Measurements from ENCODE around the gene ZDHHC14.
A peak's percentile ranks its signal among the peaks of the same experiment; 100 is the strongest.
"Not testable (repeated sequence)": the region's sequence is repeated elsewhere in the genome, so short reads cannot be mapped to it uniquely, and the experiment has no call there.

ZDHHC14 gene

DNA sequence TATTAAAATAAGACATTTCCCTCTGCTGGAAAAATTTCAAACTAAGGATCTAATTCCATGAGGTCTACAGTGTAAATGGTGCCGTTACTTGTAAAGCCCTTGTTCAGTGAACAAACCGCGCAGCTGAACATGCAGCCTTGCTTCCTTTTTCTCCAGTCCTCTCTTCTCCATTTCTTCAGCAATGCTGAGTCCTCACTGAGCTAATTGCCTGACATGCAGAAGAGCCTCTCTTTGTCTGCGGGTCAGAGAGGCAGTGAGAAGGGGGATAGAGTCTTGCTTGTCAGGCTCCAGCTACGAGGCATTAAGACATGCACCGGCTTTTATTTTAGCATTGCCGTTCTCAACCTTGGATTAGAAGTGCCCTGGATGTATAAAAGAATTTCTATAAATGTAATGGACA, 25.7 kb downstream of the ZDHHC14 start:
- no peak for DNase-seq (ENCODE audit: low read depth)

DNA sequence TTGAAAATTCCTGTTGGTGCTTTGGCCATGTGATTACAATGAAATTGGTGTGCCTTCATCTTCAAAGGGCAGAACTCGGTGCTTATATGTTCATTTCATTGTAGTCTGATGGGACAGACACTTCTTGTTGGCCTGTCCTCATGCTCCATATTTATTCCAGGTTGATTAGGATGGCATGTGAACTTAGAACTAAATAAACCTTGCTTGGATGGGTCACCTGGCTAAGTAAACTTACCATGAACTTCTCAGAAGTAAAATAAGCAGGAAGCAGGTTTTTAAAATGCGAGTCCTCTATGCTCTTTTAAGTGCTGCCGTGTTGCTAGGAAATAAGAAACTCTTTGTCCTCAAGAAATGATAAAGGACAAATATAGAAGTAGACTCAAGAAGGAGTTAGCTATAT, 26.7 kb downstream of the ZDHHC14 start:
- no peak for DNase-seq (ENCODE audit: low read depth)

DNA sequence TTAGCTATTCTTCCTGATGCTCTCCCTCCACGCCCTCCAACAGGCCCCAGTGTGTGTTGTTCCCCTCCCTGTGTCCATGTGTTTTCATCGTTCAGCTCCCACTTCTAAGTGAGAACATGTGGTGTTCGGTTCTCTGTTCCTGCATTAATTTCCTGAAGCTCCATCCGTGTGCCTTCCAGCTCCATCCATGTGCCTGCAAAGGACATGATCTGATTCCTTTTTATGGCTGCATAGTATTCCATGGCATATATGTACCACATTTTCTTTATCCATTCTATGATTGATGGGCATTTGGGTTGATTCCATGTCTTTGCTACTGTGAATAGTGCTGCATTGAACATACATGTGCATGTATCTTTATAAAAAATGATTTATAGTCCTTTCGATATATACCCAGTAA, 27.4 kb downstream of the ZDHHC14 start:
- DNase-seq (ENCODE audit: low read depth) = not testable (repeated sequence)

DNA sequence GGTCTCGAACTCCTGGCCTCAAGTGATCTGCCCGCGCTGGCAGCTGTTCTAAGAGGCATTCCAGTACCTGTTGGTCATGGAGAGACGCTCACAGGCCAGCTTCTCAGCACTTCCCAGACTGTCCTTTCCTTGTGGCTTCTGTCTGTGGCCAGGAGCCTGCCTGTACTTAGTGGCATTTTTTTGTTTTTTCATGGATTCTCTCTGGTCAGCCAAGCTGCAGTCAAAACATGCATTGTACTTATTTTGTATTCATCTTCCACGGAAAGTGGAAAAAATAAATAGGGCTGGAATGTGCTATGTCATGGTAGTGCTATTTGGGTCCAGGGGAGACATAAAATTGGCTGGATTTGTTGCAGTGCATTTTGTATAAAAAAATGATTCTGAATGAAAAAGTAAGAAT, 29.1 kb downstream of the ZDHHC14 start:
- no peak for DNase-seq (ENCODE audit: low read depth)

DNA sequence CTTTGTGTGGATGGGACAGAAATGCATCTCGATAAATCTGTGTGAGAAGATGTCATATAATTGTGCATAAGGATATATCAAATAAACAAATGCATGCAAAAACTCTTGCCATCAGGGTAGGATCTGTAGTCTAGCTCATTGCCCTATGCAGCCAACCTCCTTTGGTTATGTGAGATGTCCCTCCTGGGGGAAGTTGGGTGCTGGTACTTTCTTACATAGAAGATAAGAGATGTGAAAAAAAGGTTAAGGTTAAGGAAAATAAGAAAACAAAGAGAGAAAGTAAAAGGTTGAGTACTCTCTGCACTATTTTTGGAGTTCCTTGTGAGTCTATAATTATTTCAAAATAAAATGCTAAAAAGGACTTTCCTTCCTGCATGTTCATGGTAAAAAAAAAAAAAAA, 30.4 kb downstream of the ZDHHC14 start:
- DNase-seq (ENCODE audit: low read depth) = no peak

DNA sequence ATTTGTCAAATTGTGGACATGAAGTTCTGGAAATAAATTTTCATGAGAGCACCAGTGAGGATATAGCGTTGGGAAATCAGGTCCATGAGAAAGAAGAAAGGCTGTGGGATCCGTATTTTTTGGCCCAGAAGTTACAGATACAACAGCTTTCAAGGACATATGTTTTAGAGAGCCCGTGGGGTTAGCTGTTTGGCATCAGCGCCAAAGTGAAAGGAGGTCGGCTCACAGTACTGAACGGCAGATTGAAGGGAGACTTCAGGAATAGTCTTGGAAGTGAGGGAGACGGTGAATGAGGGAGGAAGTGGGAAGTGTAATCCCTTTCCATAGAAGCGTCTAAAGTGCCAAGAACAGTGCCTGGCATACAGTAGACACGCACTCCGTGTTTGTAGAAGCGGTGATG, 31.8 kb downstream of the ZDHHC14 start:
- no peak for DNase-seq (ENCODE audit: low read depth)

DNA sequence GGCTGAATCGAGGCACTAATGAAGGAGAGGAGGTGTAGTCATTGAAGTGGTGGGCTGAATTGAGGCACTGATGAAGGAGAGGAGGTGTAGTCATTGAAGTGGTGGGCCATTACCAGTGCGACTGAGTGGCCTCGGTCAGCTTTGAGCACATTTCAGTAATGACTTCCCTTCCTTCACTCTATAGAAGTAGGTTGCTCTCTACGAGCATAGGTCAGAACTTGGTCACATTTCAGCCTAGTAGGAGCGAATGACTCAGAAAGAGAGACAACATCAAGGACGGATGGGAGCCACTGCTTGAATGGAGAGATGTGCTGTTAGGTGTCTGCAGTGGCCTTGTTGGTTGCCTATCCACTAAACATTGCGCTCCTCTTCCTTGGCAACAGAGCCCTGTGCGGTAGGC, 39.5 kb downstream of the ZDHHC14 start:
- no peak for DNase-seq (ENCODE audit: low read depth)

DNA sequence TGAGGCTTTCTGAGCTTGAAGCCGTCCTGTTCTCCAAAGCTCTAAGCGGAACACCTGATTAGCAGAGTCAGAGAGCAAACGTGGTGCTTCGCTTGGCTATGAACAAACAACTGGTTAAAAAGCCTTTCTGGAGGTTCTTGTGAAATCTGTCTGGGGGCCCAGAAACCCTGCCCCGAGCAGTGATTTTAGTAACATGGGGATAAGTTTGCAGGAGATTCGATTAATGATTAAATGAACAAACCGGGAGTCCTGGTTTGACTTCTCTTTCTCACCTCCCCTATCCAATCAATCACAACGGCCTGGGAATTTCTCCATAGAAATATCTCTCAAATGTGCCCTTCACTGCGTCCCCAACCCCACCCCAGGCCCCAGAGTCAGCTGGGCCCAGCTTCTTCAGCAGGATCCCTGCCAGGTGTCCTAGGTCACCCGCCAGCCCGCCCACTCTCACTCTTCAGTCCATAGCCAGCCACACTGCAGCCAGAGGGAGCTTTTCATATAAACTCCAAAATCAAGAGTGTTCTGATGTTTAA, 43.6 kb downstream of the ZDHHC14 start:
- no peak for DNase-seq (ENCODE audit: low read depth)

DNA sequence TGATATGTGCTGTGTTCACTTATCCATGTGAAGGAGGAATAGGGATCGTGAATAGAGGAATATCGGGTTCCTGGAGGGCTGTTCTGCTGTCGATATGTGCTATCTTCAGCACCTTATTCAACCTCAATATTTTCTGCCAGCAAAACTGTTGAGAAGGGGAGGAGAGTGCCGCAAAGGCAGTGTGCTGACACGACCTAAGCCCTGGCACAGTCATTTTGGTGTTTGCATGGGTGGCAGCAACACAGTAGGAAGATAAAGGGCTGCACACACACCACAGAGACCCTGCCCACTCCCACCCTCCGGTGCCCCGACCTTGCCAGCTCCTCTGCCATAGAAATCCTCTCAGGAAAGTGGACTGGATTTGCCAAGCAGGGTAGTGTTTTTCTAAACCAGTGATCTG, 47.0 kb downstream of the ZDHHC14 start:
- DNase-seq (ENCODE audit: low read depth) = no peak

DNA sequence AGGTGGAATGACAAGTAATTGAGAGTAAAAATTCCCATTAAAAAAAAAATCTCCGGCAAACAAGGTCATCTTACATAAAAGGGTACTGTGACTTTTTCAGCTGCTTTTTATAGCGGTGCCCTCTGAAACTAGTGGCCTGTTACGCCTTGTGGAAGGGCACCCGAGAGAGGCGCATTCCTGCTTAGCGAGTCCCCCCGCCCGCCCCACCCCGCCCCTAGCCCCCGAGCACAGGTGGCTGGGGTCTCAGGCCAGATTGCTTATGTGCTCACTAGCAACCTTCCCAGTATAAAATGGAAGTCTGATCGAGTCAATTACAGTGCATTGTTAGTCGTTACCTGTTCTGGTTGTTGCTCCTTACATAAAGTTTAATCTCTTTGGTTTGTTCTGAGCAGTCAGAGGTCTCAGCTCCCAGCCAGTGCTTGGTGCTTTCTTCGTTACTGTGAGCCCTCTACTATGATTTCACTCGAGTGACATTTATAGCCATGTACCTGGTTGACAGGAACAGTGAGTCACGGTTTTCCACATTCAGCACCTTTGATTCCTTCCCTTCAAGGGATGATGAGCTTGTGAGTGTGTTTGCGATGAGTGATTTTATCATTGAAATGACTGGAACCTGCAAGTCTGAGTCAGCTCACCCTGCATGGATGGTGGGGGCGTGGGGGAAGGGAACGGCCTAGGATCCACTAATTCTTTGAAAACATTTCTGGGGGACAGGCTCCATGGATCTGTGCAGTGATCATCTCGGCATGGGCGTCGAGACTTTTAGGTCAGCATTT, 47.6 kb downstream of the ZDHHC14 start:
- peak; percentile 49 for DNase-seq (ENCODE audit: low read depth)

DNA sequence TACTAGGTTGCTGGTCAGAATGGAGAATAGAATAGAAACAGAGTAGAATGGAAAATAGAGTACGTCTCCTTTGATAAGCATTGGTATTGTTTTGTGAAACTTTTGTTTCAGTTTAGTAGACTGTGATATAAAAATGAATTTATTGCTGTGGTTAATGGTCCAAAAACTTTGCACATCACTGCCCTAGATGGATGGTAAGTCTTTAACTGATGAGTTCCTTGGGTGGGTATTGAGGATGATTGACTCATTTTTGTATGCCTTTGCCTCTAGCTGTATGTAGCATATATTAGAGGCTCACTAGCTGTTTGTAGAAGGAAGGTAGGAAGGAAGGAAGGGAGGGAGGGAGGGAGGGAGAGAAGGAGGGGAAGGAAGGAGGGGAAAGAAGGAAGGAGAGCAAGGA, 48.3 kb downstream of the ZDHHC14 start:
- no peak for DNase-seq (ENCODE audit: low read depth)

DNA sequence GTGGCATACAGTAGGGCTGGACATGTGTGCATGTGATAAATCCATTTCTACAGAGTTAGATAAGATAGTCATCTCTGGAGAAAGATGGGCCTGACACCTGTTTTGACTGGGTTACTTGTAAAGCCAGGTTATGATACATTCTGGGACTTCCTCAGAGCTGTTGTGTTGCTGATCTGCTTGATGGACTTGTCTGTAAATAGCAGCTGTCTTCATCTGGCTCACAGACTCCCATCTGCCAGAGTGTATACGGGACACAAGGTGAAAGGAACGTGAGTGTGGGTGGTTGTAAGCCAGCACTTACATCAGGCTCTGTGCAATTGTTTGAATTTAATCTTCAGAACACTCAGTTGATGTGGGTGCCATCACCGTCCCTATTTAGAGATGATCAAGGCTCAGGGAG, 49.8 kb downstream of the ZDHHC14 start:
- DNase-seq (ENCODE audit: low read depth) = no peak

DNA sequence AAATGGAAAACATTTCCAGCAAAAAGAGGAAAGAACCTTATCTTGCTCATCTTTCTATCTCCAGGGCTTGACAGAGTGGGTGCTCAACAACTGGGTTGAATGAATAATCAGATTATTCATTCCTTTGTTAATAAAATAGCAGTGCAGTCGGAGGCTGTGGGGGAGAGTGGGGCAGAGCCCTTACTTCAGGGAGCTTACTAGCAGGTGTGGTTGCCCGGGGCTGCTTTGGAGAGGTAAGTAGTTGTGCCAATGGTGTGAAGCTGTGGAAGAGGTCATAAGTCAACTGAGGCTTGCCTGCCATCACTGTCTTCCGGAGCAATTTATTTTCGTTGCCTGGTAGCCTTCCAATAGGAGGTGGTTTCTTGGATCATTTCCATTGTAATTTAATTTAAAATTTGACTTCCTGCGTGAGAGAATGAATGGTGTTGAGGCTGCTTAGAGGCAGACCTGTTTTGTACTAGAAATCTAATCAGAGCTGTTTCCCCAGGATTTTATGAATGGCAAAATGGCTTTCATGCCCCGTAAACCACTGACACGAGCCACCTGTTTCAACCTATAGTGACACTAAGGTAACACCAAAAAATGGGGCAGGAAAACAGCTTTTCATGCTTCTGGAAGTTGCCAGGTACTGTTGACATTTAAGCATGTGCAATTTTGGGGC, 51.4 kb downstream of the ZDHHC14 start:
- DNase-seq (ENCODE audit: low read depth) = no peak

DNA sequence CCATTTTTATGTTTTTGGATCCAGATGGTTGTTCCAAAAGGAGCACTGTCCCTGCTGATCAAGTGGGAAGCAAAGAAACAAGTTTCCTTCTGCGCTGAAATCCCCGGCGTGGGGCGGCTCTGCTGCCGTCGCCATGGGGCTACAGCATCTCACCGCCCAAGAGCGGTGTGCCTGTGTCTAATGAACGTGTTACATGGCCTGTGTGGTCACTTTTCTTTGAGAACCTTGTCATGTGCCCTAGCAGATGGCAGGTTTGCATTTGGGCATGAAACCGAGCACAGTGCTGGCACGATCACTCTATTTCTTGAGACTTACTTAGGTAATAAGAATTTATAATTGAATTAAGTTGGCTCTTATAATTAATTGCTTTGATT, 51.9 kb downstream of the ZDHHC14 start:
- DNase-seq (ENCODE audit: low read depth) = no peak

DNA sequence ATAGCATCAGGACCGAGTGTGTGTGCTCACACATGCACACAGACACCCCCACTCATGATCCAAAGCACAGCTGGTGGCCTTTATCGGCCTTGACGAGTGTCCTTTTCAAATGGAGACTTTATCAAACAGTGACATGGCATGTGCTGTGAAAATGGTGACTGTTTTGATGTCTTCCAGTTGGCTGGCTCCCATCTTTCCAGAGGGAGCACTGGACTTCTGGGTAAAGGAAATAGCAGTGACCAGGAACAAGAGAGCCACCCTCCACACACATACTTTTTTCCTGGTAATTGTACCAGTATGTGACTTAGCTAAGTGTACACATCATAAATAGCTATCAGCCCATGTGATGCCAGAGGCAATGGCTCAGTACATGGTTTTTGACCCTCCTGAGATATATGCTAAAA, 52.7 kb downstream of the ZDHHC14 start:
- no peak for DNase-seq (ENCODE audit: low read depth)

DNA sequence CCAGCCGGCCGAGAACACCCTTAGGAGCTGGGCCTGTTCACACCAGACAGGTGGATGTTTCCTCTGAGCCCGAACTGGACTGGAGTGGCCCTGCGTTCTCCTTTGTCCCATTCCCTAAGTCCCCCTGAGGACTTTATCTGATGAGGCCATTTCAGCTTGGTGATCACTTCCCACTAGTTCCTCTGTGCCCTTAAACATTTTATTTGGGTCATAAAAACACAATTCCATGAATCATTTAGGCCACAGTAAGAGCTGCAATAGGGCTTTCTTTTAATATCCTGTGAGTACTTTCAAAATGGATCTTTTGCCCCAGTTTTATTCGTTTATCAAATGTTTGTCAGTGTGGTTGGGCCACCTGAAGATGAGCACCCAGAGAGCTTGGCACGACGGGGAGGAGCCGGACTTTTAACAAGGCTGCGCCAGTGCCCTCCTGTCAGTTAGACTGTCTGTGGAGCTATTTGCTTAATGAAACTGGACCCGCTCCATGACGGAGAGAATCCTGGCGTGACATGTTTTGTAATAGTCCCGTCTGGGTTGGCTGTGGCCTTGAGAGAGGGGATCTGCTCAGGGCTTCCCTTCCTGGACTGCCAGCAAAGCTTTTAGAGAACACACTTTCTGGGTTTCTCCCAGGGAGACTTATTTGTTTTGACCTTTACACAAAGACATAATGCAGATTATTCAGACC, 53.5 kb downstream of the ZDHHC14 start:
- no peak for DNase-seq (ENCODE audit: low read depth)

DNA sequence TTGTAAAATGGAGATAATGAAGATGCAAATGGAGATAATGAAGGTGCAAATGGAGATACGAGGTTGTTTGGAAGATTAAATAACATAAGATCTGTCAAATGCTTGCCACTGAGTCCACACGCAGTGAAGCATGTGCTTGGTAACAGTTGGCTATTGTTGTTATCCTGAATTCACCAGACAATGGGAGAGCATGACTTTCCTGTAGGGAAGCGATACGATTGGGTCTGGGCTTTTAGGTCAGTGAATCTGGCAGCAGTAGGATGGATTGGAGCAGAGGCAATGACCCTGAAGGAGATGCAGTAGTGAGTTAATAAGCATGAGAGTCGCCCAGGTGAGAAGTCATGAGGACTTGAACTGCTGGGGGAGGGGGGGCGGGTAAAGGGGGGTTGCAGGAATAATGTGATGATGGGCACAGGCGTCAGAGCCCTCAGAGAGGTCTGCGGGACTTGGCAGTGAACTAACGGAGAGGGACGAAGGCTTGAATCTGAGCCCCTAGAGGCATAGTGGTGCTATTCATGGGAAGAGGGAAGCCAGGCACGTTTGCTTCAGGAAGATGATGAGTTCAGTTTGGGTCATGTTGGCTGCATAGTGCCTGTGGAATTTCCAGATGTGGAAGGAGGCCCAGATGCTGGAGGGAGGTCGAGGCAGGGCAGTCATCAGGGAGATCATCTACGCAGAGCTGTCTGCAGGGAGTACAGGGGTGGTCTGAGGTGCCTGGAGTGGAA, 55.4 kb downstream of the ZDHHC14 start:
- no peak for DNase-seq (ENCODE audit: low read depth)

DNA sequence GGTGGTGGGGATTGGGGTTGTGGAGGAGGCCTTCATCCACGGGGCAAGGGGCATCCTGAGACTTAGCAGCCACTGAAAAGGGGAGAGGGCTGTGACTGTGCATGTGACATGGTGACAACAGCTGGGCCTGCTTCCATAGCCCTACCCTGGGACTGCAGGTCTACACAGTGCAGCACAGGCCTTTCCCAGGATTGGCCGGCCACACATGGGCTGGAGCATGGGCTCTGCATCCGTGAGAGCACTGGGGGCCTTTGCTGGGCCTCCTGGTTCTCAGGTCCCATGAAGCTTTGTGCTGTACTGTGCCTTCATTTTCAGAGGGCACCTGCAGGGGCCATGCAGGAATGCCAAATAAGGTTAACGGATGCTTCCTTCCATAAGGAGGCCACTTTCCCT, 56.0 kb downstream of the ZDHHC14 start:
- DNase-seq (ENCODE audit: low read depth) = no peak

DNA sequence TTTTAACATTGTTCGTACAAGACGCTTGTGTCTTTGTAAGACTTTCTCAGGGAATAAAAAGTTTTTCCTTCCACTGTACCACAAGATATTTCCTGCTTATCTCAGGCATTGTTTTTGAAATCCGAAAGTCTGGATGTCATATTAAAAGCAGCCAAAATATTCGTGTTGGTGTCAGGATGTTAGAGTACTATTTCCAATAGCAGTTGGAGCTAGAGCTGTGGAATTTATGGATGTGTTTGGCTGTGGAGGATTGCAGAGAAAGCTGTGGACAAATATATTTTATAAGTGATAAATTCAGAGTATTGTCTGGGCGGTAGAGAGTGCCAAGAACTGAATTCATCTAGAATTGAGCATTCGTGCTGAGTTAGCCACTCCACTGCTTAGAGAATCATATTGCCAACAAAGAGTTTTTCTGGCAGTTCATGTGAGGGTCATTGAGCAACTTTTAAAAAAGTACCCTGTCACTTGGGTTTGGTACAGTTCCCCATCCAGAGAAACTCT, 57.7 kb downstream of the ZDHHC14 start:
- DNase-seq (ENCODE audit: low read depth) = no peak

DNA sequence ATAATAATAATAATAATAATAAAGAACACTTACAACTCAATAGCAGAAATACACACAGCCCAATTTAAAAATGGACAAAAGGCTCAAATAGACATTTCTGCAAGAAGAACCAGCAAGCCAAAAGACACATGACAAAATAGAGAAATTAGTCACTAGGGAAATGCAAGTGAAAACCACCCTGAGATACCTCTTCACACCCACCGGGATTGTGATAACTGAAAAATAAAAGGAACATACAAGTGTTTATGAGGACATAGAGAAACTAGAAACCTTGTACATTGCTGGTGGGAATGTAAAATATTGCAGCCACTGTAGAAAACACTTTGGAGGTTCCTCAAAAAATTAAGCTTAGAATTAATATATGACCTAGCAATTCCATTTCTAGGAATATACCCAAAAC, 59.2 kb downstream of the ZDHHC14 start:
- no peak for DNase-seq (ENCODE audit: low read depth)

DNA sequence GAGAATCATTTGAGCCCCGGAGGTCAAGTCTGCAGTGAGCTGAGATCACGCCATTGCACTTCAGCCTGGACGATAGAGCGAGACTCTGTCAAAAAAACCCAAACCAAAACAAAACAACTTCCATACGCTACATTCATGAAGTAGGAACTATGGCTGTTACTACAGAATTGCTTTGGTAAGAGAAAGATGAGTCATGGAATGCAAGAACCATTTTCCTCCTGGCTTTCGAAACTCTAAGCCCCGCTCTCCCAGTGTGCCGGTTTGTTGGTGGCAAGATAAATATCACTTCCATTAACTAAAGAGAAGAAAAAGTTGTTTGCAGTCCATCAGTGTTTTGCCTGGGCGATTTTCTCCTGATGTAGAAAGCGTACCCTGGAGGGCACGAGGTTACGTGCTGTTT, 61.3 kb downstream of the ZDHHC14 start:
- DNase-seq (ENCODE audit: low read depth) = no peak

DNA sequence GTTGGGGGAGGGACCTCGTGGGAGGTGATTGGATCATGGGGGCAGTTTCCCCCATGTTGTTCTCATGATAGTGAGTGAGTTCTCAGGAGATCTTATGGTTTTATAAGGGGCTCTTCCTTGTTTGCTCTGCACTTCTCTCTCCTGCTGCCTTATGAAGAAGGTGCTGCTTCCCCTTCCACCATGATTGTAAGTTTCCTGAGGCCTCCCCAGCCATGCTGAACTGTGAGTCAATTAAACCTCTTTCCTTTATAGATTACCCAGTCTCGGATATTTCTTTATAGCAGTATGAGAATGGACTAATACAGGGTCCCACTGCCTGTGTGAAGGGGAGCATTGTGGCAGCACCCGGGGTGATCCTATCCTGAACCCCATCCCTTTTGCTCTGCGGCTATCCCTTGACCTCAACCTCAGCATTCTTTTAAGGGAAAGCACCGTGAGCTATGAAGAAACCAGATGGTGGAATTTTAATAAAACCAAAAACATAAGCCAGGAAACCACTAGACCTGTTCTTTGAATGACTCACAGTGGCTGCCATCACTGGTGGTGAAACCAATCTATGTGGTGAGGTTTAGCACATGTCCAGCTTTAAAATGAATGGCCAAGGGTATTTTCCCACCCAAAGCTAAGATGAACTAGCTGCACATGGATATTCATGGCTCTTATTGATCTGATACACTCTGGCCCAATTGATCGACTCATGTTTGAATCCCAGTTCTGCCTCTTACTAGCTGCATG, 62.2 kb downstream of the ZDHHC14 start:
- no peak for DNase-seq (ENCODE audit: low read depth)
